Activated T-helper 17 cell treated with anti-CD3 and anti-CD28 coated beads, Interleukin-2, amount 50 U/mL, for 72 hours (primary cell): ENCODE data around the gene MTREX. TPM values are rescaled to one million over a fixed set of nuclear protein-coding genes. Genes with fewer than 3 reads are reported as not detected.

ENCODE experiments used
- ATAC-seq: fragments of 150-1000 bp; cut with Tn5 transposase; replicated peaks from 2 replicates; pipeline ENCODE4 v1.10.0; 2021; ENCODE audit warnings: mild to moderate bottlenecking, moderate library complexity
- H3K27ac Mint-ChIP-seq: one replicate; pipeline ENCODE4 v1.8.0; 2022; ENCODE audit warnings: mixed read lengths
- H3K27me3 Mint-ChIP-seq: one replicate; pipeline ENCODE4 v1.8.0; 2022; ENCODE audit warnings: mixed read lengths
- H3K36me3 Mint-ChIP-seq: one replicate; pipeline ENCODE4 v1.8.0; 2022; ENCODE audit warnings: low read depth, mild to moderate bottlenecking, mixed read lengths
- H3K4me1 Mint-ChIP-seq: one replicate; pipeline ENCODE4 v1.8.0; 2022; ENCODE audit warnings: mixed read lengths
- H3K4me3 Mint-ChIP-seq: one replicate; pipeline ENCODE4 v1.8.0; 2022; ENCODE audit warnings: mild to moderate bottlenecking, mixed read lengths
- H3K9me3 Mint-ChIP-seq: one replicate; pipeline ENCODE4 v1.8.0; 2022; ENCODE audit warnings: mixed read lengths
- total RNA-seq, 2 donors: library from RNA; stranded (reverse); gene quantifications; one replicate each; pipeline ENCODE4 v1.2.3, GENCODE V29; 2022

The MTREX gene
- total RNA-seq, 2 donors from 2014 or later = 74.1 to 88.5 TPM

DNA sequence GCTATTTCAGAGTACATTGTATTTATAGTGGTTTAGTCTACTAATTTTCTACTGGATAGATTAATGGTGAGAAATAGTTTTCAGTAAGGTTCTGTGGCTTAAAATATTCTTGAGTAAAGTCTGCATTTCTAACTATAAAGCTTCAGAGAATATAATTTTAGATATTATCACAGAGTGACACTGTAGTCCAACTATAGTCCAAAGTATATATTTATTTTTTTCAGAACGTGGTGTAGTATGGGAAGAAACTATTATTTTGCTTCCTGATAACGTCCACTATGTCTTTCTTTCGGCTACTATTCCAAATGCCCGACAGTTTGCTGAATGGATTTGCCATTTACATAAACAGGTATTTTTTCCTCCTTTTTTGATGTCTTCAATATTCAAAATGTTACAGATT, 35.3 kb downstream of the MTREX start:
- Mint-ChIP-seq H3K4me3 (no peak overlapping the region), H3K27ac (no peak overlapping the region), H3K4me1 (peaks cover 8% of the 10 kb centered on the region), H3K27me3 (no peaks in the 10 kb centered on the region), H3K36me3 (peaks cover 97% of the 10 kb centered on the region), H3K9me3 (no peaks in the 10 kb centered on the region)
- ATAC-seq = no peak

DNA sequence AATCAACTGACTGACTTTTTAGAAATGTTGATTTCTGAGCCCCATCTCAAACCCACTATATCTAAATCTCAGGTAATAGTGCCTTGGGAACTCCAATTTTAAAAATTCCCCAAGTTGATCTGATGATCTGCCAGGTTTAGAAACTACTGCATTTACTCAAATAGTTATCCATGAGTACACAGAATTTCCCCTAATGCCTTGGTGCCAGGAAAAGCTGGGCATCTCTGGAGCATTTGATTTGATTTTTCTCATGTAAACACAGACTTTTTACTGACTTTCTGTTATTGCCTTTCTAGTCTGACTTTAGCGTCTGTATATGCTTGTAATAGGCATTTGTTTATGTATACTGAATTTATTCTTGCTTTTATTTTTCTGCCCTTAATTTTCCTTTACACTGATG, 35.8 kb downstream of the MTREX start:
- no peaks in the 10 kb centered on the region for H3K9me3 Mint-ChIP-seq
- H3K27me3 Mint-ChIP-seq = no peaks in the 10 kb centered on the region
- H3K4me3 Mint-ChIP-seq = no peak overlapping the region
- H3K36me3 Mint-ChIP-seq = peaks cover 97% of the 10 kb centered on the region
- H3K27ac Mint-ChIP-seq = no peak overlapping the region
- no peak for ATAC-seq
- peaks cover 4% of the 10 kb centered on the region for H3K4me1 Mint-ChIP-seq

GRCh38 chr5:55344392-55344992, 36.7 kb downstream of the MTREX start:
- no peak for ATAC-seq
- peaks cover 4% of the 10 kb centered on the region for H3K4me1 Mint-ChIP-seq
- peak overlapping the region; percentile 70 for H3K27ac Mint-ChIP-seq
- no peak overlapping the region for H3K4me3 Mint-ChIP-seq
- H3K27me3 Mint-ChIP-seq = no peaks in the 10 kb centered on the region
- H3K36me3 Mint-ChIP-seq = peaks cover 97% of the 10 kb centered on the region
- no peaks in the 10 kb centered on the region for H3K9me3 Mint-ChIP-seq

- Mint-ChIP-seq H3K27ac (no peak overlapping the region), H3K27me3 (no peaks in the 10 kb centered on the region), H3K9me3 (no peaks in the 10 kb centered on the region), H3K4me1 (peaks cover 4% of the 10 kb centered on the region), H3K4me3 (no peak overlapping the region), H3K36me3 (peaks cover 99% of the 10 kb centered on the region)
- no peak for ATAC-seq
Observed at GRCh38 chr5:55345327-55345726, 37.5 kb downstream of the MTREX start.

GRCh38 chr5:55347786-55348185, 40.0 kb downstream of the MTREX start:
- H3K9me3 Mint-ChIP-seq = no peaks in the 10 kb centered on the region
- peaks cover 100% of the 10 kb centered on the region for H3K36me3 Mint-ChIP-seq
- H3K27me3 Mint-ChIP-seq = no peaks in the 10 kb centered on the region
- no peak for ATAC-seq
- no peak overlapping the region for H3K4me3 Mint-ChIP-seq
- H3K4me1 Mint-ChIP-seq = peaks cover 4% of the 10 kb centered on the region
- no peak overlapping the region for H3K27ac Mint-ChIP-seq

GRCh38 chr5:55350754-55351153, 43.0 kb downstream of the MTREX start:
- H3K9me3 Mint-ChIP-seq = no peaks in the 10 kb centered on the region
- H3K27ac Mint-ChIP-seq = no peak overlapping the region
- no peaks in the 10 kb centered on the region for H3K4me1 Mint-ChIP-seq
- H3K4me3 Mint-ChIP-seq = no peak overlapping the region
- ATAC-seq = no peak
- H3K36me3 Mint-ChIP-seq = peaks cover 100% of the 10 kb centered on the region
- no peaks in the 10 kb centered on the region for H3K27me3 Mint-ChIP-seq

DNA sequence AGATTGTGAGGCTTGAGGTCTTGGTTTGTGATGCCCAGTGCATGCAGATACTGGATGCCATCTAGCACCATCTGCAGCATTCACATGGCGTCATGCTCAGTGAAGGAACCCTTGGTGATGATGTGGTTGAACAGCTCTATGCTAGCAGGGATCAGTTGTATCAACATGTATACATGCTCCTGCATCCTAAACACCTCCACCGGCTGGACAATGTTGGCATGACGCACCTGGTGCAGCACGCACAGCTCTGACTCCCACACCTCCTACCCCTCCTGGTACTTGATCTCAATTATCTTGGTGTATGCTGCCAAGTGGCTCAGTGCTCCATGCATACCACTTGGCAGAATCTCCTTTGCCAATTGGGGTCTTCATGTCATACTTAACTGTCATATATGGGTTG, 49.1 kb downstream of the MTREX start:
- Mint-ChIP-seq H3K9me3 (no peaks in the 10 kb centered on the region), H3K4me3 (no peak overlapping the region), H3K36me3 (peaks cover 87% of the 10 kb centered on the region), H3K4me1 (no peaks in the 10 kb centered on the region), H3K27me3 (no peaks in the 10 kb centered on the region), H3K27ac (no peak overlapping the region)
- ATAC-seq = no peak

DNA sequence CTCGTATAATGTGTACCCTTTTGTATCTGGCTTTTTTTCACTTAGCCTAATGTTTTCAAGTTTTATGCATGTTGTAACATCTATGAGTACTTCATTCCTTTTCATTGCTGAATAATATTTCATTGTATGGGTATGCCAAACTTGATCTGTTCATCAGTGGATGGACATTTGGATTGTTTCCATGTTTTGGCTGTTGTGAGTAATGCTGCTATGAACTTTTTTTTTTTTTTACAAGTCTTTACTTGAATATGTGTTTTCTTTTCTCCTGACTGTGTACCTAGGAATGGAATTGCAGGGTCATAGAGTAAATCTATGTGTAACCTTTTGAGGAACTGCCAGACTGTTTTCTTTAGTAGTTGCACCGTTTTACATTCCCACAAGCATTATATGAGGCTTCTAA, 52.4 kb downstream of the MTREX start:
- peaks cover 73% of the 10 kb centered on the region for H3K36me3 Mint-ChIP-seq
- ATAC-seq = no peak

GRCh38 chr5:55363856-55364255, 56.1 kb downstream of the MTREX start:
- no peaks in the 10 kb centered on the region for H3K27me3 Mint-ChIP-seq
- ATAC-seq = no peak
- H3K27ac Mint-ChIP-seq = peak overlapping the region; percentile 80
- peak overlapping the region; percentile 29 for H3K4me3 Mint-ChIP-seq
- H3K9me3 Mint-ChIP-seq = no peaks in the 10 kb centered on the region
- H3K36me3 Mint-ChIP-seq = peaks cover 72% of the 10 kb centered on the region
- H3K4me1 Mint-ChIP-seq = peaks cover 19% of the 10 kb centered on the region

More for the DNA sequence above, 52.4 kb downstream of the MTREX start:
- H3K27ac Mint-ChIP-seq = no peak overlapping the region
- H3K4me3 Mint-ChIP-seq = no peak overlapping the region
- H3K4me1 Mint-ChIP-seq = peaks cover 19% of the 10 kb centered on the region
- H3K9me3 Mint-ChIP-seq = no peaks in the 10 kb centered on the region
- H3K27me3 Mint-ChIP-seq = no peaks in the 10 kb centered on the region

- Mint-ChIP-seq H3K4me1 (peaks cover 19% of the 10 kb centered on the region), H3K36me3 (peaks cover 70% of the 10 kb centered on the region), H3K9me3 (no peaks in the 10 kb centered on the region), H3K27ac (peak overlapping the region; percentile 80), H3K4me3 (peak overlapping the region; percentile 29), H3K27me3 (no peaks in the 10 kb centered on the region)
- ATAC-seq = peak; percentile 96
Observed at GRCh38 chr5:55364537-55365055, 56.8 kb downstream of the MTREX start.

GRCh38 chr5:55370291-55370925, 62.6 kb downstream of the MTREX start:
- Mint-ChIP-seq H3K27me3 (no peaks in the 10 kb centered on the region), H3K4me1 (no peaks in the 10 kb centered on the region), H3K36me3 (peaks cover 94% of the 10 kb centered on the region), H3K9me3 (peaks cover 4% of the 10 kb centered on the region), H3K4me3 (no peak overlapping the region), H3K27ac (no peak overlapping the region)
- no peak for ATAC-seq

GRCh38 chr5:55371145-55371544, 63.4 kb downstream of the MTREX start:
- ATAC-seq = no peak
- no peaks in the 10 kb centered on the region for H3K27me3 Mint-ChIP-seq
- H3K4me1 Mint-ChIP-seq = no peaks in the 10 kb centered on the region
- no peak overlapping the region for H3K4me3 Mint-ChIP-seq
- no peak overlapping the region for H3K27ac Mint-ChIP-seq
- H3K36me3 Mint-ChIP-seq = peaks cover 94% of the 10 kb centered on the region
- peaks cover 4% of the 10 kb centered on the region for H3K9me3 Mint-ChIP-seq

- no peak overlapping the region for H3K27ac Mint-ChIP-seq
- no peaks in the 10 kb centered on the region for H3K27me3 Mint-ChIP-seq
- H3K9me3 Mint-ChIP-seq = peaks cover 4% of the 10 kb centered on the region
- no peak for ATAC-seq
- H3K4me3 Mint-ChIP-seq = no peak overlapping the region
- H3K36me3 Mint-ChIP-seq = peaks cover 87% of the 10 kb centered on the region
- no peaks in the 10 kb centered on the region for H3K4me1 Mint-ChIP-seq
Observed at GRCh38 chr5:55372130-55372925, 64.5 kb downstream of the MTREX start.

DNA sequence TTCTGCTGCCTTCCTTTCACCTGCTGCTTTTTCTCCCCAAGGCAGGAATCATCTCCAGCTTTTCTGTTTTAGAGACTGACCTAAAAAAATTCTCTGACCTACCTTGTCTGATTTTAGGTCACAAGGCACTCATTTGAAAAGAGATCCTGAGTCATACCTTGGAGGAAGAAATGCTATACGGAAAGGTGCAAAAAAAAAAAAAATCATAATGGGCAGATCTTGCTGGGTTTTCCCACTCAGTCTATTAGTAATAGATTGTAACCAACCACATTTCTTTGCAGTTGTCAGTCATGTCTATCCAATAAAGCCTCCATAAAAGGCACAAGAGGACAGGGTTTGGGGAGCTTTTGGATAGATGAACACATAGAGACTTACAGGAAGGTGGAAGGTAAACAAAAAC, 70.0 kb downstream of the MTREX start:
- H3K9me3 Mint-ChIP-seq = no peaks in the 10 kb centered on the region
- peaks cover 87% of the 10 kb centered on the region for H3K36me3 Mint-ChIP-seq
- H3K27ac Mint-ChIP-seq = peak overlapping the region; percentile 31
- no peaks in the 10 kb centered on the region for H3K27me3 Mint-ChIP-seq
- H3K4me1 Mint-ChIP-seq = peaks cover 5% of the 10 kb centered on the region
- no peak overlapping the region for H3K4me3 Mint-ChIP-seq
- peak; percentile 63 for ATAC-seq

DNA sequence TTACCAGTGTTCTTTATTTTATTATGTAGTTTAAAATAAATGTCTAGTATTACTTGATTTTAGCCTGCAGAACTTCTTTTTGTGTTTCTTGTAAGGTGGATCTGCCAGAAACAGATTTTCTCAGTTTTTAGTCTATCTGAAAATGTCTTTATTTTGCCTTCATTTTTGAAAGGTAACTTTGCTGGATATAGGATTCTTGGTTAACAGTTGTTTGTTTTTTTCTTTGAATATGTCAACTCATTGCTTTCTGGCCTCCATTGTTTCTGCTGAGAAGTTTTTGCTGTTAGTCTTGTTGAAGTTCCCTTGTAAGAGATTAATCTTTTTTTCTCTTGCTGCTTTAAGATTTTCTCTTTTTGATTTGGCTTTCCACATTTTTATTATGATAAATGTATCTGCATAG, 75.5 kb downstream of the MTREX start:
- no peaks in the 10 kb centered on the region for H3K9me3 Mint-ChIP-seq
- no peak for ATAC-seq

More for the DNA sequence above, 75.5 kb downstream of the MTREX start:
- Mint-ChIP-seq H3K27ac (no peak overlapping the region), H3K36me3 (peaks cover 91% of the 10 kb centered on the region), H3K4me1 (peaks cover 5% of the 10 kb centered on the region), H3K27me3 (no peaks in the 10 kb centered on the region), H3K4me3 (no peak overlapping the region)
